Thyroid gland (tissue), 4 donors: ENCODE results near the gene CYP21A2.

ENCODE experiments used
- POLR2A ChIP-seq, 2 donors: fragments of 450-650 bp; IDR thresholded peaks; one replicate each; pipeline ENCODE4 v1.6.1; 2017; ENCODE audit warnings: antibody characterized with exemption in 2 of 2, mild to moderate bottlenecking in 2 of 2, moderate library complexity in 1 of 2
- TF ChIP-seq, protein P1 (sequence below), 6 experiments: fragments of 200-600 bp in 3 of 6; fragments of 450-650 bp in 3 of 6; sonication (generic) in 3 of 6; IDR thresholded peaks; one replicate each; pipeline ENCODE4 v1.5.1; 2016 to 2019; ENCODE audit warnings: antibody characterized with exemption in 6 of 6, mild to moderate bottlenecking in 2 of 6, inconsistent platforms in 1 of 6, moderate library complexity in 1 of 6

DNA sequence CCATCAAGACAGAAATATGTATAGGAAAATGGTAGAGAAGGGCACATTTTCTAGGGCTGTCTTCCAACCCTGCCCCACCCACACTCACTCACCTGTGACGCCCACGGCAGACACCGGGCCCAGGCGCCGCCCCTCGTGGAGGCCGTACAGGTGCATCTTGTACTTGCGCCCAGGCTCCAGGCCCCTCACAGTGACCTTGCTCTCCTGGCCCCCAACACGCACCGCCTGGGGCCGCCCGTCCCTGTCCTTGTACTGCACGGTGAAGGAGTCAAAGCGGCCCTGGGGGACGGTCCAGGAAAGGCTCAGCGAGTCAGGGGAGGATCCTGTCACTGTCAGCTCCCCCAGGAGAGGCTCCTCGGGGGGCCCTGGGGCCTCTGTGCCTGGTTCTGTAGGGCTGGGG, 19.8 kb downstream of the CYP21A2 start:
- TF ChIP-seq, protein P1, sequence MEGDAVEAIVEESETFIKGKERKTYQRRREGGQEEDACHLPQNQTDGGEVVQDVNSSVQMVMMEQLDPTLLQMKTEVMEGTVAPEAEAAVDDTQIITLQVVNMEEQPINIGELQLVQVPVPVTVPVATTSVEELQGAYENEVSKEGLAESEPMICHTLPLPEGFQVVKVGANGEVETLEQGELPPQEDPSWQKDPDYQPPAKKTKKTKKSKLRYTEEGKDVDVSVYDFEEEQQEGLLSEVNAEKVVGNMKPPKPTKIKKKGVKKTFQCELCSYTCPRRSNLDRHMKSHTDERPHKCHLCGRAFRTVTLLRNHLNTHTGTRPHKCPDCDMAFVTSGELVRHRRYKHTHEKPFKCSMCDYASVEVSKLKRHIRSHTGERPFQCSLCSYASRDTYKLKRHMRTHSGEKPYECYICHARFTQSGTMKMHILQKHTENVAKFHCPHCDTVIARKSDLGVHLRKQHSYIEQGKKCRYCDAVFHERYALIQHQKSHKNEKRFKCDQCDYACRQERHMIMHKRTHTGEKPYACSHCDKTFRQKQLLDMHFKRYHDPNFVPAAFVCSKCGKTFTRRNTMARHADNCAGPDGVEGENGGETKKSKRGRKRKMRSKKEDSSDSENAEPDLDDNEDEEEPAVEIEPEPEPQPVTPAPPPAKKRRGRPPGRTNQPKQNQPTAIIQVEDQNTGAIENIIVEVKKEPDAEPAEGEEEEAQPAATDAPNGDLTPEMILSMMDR (IDR thresholded peaks at IDR 0.05), result no peak
- no peak for TF ChIP-seq POLR2A (IDR thresholded peaks at IDR 0.05)
